ENCODE results near the gene CCL13.

DNA sequence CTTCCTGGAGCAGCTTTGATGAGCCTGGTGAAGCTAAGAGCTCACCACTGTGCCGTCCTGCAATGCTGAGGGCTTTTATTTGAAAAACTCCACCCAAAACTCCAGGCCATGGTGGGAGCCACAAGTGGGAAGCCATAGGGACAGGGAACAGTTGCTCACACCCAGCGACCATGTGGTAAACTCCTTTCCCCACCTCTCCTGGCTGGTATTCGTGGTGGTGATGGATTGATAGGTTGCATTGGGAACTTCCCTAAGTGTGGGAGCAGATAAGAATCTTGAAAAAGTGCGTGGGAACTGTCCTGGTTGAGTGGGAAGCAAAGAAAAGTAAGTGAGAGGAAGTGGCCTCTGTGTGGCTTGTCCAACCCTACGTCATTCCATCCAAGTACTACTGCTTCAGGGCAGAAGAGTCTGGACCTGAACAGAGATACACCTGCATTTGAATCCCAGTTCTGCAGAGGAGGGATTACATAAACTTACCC, 6.9 kb downstream of the CCL13 start, which contains the start of gene CCL1:
- no peak for TF ChIP-seq TAF1 (IDR thresholded peaks at IDR 0.05; ENCODE audit: low read depth, low read length)
- TF ChIP-seq EZH2 (IDR thresholded peaks at IDR 0.05; ENCODE audit: low read depth, low read length, severe bottlenecking): no peak
- TF ChIP-seq SUZ12 (IDR thresholded peaks at IDR 0.05; ENCODE audit: low read length): no peak
